Adrenal gland (tissue), 5 donors: ENCODE results near the gene ENG.

Experiments
- CTCF ChIP-seq, 6 experiments: fragments of 450-650 bp in 4 of 6; fragments of 200-600 bp in 2 of 6; sonication (generic) in 1 of 6; IDR thresholded peaks; 1 replicate in 5 of 6; 2 replicates in 1 of 6; pipeline versions ENCODE4 v1.5.1 to v1.8.0; 2016 to 2021; ENCODE audit warnings: antibody characterized with exemption in 6 of 6, mild to moderate bottlenecking in 2 of 6, moderate library complexity in 1 of 6
- POLR2A ChIP-seq, 2 donors: fragments of 450-650 bp; IDR thresholded peaks; one replicate each; pipeline ENCODE4 v1.6.1; 2017; ENCODE audit warnings: antibody characterized with exemption in 2 of 2, mild to moderate bottlenecking in 2 of 2, moderate library complexity in 1 of 2
- donor health status: DM: no; HTN: no; CAD: no.

DNA sequence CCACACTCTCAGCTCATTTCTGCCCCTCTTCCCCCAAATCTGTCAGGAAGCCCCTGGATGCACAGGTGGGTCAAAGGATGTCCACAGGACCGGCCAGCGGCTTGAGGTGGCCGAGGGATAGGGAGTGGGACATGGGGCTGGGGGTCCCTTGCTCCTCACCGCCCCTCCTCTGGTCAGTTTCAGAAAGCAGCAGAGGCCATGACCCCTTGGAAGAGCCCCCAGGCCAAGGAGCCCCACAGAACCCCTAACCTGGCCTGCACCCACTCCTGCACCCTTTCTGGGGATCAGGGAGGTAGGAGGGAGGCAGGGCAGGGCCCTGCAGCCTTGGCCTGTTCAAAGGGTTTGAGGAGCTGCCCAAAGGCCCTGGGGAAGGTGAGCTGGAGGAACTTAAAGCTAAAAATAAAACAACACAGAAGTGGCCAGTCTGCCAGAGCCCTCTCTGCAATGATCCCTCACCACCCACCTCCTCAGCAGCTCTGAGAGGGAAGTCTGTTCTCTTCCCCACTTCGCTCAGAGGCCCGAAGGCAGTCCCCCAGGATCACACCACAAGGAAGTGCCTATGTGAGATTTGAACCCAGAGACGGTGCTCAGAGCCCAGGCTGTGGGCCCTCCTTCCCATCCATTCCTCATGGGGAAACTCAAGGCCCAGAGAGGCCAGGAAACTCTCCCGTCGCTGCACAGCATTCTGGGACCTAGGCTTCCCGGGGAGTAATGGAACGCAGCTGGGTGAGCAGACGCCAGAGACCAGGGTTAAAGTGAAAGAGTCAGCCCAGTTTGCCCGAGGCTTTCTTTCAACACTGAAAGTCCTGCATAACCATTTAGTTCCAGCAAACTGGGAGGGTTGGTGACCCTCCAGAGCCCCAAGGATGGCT, 910 bp downstream of the ENG start:
- TF ChIP-seq CTCF (IDR thresholded peaks at IDR 0.05) (no peak), POLR2A (IDR thresholded peaks at IDR 0.05) (no peak)
